ENCODE results near the gene CXCL16.
"Not testable (repeated sequence)": the region's sequence is repeated elsewhere in the genome, so short reads cannot be mapped to it uniquely, and the experiment has no call there.

CXCL16 gene

DNA sequence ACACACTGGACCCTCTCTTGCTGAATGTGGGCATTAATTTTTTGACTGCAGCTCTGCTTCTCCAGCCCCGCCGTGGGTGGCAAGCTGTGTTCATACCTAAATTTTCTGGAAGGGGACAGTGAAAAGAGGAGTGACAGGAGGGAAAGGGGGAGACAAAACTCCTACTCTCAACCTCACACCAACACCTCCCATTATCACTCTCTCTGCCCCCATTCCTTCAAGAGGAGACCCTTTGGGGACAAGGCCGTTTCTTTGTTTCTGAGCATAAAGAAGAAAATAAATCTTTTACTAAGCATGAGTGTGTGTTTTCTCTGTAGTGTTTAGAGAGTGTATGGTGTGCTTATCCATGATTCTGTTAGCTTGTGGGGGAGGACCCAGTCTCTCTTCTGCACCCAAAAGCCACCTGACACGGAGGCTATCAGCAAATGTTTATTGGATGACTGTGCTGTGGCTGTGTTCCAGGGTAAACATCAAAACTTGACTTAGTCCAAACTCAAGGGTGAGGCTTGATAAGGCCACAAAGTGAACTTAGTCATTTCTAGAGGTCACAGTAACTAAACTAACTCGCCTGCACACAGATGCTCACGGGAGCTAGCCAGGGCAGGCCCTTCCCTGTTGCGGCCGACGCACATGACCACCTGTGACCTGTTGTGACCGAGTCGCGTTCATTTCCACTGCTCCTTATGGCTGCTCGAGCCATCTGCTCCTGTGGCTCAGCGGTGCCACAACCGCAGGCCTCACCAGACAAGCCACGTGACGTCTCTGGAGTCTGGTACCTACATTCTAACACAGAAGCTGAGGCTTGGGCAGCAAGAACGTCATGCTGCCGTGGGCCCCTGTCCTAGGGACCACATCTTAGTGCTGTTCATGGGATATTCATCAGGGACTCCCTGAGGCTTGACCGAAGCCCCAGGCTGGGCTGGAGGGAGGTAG is 18.3 kb downstream of the CXCL16 start:
- DNase-seq (ENCODE audit: low spot score) = peak; percentile 34

DNA sequence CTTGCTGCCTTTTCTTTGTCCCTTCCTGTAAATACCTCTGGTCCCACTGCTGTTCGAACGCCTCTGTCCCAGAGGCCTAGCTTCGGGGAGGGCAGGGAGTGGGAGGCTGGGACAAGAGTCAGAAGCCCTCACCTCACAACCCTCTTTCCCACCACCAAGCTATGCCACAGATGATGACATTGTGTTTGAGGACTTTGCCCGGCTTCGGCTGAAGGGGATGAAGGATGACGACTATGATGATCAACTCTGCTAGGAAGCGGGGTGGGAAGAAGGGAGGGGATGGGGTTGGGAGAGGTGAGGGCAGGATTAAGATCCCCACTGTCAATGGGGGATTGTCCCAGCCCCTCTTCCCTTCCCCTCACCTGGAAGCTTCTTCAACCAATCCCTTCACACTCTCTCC is 18.9 kb downstream of the CXCL16 start:
- DNase-seq (ENCODE audit: low spot score) = no peak

DNA sequence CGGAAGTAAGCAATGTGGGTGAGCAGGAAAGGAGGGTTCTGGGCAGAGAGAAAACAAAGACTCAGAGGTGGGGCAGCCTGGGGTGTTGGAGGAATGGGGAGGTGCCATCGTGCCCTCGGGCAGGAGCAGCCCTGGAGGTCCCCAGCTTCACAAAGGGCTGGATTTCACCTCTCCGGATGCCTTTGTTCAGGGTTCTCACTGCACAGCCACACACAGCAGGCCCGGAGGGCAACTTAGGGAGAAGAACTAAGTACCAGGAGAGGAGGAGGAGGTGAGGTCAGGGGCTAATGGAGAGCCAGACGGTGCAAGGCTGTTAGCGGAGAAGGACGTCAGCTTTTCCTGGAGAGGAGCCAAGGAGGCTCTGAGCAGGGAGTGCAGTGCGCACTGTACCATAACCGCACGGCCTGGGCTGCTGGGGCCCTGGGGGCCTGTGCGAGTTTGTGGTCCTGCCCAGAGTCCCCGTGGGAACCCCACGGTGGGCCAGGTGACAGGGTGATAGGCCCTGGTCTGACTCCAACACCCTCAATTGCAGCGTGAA is 20.0 kb downstream of the CXCL16 start:
- no peak for DNase-seq (ENCODE audit: low spot score)

DNA sequence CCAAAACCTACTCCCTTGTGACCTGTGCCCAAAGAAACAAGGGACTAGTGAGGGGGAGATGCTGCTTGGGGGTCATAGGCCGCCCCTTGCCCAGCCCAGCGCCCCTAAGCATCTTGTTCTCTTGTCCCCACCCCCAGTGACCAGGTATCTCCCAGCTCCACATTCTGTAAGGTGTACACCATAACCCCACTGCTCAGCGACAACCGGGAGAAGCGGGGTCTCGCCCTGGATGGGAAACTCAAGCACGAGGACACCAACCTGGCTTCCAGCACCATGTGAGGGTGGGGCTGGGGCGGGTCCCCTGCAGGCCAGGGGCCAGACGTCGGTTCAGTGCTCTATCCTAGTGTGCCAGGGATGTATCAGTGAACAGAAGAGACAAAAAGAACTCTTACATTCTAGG is 20.6 kb downstream of the CXCL16 start:
- no peak for DNase-seq (ENCODE audit: low spot score)

DNA sequence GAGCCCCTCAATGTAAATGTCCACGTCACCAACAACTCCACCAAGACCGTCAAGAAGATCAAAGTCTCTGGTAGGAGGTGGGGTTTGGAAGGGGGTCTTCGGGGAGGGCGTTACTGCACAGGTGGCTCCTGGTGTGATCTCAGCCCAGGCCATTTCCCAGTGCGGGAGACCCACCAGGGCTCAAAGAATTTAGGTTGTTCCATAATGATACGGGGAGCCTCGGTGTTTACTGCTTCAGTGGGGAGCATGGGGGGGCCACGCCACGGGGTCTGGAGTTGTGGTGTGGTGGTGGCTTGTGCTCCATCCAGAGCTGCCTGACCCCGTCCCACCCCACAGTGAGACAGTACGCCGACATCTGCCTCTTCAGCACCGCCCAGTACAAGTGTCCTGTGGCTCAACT is 21.5 kb downstream of the CXCL16 start:
- DNase-seq (ENCODE audit: low spot score) = no peak

DNA sequence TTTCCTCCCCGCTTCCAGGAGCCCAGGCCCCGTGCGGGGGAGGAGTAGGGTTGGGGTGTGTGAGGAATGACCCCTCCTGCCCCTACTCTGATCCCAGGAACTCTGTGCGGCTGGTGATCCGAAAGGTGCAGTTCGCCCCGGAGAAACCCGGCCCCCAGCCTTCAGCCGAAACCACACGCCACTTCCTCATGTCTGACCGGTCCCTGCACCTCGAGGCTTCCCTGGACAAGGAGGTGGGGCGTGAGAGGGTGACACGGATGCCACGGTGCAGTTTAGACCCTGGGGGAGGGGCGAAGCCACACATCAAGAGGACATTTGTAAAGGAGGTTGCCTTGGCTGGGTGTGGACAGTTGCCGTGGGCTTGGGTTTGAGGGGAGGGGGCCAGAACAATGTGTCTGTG is 21.9 kb downstream of the CXCL16 start:
- no peak for DNase-seq (ENCODE audit: low spot score)

DNA sequence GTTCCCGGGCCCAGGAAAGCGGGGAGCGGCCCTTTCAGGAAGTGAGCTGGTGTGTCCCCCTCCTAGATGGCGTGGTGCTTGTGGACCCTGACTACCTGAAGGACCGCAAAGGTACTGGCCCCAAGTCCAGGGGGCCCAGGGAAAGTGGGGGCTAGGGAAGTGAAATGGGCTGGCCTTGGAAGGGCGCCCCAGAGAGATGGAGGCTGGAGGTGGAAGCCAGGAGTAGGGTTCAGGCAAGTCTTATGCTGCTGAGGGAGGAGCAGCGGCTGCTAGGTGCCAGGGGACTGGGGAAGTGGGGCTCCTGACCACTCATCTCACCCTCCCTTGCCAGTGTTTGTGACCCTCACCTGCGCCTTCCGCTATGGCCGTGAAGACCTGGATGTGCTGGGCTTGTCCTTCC is 23.6 kb downstream of the CXCL16 start:
- no peak for DNase-seq (ENCODE audit: low spot score)

DNA sequence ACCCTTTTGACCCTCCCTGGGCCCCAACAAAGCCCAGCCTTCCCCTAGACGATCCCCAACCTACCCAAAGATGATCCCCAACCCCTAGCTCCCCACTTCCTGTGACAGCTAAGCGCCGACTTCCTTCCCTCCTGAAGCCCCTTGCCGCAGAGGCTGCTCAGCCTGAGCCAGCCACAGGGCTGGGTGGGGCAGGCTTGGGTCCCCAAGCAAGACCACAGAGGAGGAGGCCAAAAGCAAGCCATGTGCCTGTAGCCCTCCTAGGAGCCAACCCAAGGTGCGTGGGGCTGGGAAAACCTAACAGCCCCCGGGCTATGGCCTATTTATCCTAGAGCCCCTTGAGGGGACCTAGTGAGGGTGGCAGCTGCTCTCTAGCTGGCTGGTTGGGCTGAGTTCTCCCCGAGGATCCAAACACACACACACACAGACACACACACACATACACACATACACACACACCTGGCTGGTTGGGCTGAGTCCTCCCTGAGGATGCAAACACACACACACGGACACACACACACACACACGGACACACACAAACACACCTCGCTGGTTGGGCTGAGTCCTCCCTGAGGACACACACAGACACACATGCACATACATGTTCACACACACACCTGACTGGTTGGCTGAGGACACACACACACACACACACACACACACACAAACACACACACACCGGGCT is 24.5 kb downstream of the CXCL16 start:
- no peak for DNase-seq (ENCODE audit: low spot score)

DNA sequence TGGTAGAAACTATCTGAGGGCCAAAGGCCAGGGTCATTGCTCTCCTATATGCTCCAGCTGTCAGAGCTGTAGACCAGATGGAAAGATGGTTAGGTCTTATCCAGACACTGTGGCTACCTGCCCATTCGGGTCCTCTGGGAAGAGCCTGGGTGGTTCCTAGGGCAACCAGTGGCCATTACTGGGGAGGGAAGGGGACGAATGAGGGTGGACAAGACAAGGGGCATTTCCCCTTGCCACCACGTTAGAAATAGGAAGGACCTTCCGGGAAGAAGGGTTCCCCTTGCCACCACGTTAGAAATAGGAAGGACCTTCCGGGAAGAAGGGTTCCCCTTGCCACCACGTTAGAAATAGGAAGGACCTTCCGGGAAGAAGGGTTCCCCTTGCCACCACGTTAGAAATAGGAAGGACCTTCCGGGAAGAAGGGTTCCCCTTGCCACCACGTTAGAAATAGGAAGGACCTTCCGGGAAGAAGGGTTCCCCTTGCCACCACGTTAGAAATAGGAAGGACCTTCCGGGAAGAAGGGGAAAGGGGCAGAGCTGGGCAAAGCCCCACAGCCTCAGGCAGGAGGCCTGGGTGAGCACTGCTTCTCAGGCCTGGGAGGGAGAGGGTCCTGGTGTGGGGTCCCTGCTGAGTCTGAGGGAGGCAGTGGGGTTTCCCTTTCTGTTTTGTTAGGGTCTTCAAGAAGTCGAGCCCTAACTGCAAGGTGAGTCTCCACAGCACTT is 25.2 kb downstream of the CXCL16 start:
- DNase-seq (ENCODE audit: low spot score) = not testable (repeated sequence)

DNA sequence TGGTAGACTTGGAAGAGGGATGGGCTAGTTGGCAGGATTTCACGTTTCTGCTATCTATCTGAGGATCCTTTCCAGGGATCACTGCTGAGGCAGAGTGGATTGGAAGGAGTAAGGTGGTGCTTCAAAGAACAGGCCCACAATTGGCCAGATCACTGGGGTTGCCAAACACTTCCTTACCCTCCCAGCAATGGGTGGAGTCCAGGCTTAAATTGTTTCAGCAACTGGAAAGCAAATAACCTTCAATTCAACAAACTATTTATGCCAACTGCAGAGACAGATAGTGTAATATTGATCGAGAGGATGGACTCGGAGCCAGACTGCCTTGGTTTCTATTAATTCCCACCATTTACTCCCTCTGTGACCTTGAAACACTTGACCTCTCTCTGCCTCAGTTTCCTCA is 27.2 kb downstream of the CXCL16 start:
- no peak for DNase-seq (ENCODE audit: low spot score)

DNA sequence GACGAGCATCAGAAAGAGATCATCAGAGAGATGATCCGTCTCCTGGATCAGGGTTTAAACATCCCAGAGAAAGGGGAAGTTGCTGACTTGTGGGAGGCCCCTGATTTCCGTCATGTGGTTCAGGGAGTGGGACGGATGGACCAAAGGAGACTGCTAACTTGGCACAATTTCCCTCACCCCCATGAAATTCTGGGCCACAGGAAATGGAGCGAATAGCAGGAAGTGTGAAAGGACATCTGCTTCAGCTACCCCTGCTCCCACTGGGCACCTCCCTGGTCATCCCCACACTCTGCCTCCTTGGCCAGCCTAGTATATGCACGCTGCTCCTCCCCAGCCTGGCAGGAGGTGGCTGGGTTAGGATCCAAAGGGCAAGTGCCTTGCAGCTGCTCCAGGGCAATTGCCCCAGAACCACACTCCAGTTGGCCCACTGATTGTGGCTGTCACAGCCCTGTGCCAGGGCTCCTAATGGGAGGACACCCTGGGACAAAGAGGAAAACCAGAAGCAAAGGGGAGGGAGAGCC is 28.0 kb downstream of the CXCL16 start:
- DNase-seq (ENCODE audit: low spot score) = peak; percentile 25

DNA sequence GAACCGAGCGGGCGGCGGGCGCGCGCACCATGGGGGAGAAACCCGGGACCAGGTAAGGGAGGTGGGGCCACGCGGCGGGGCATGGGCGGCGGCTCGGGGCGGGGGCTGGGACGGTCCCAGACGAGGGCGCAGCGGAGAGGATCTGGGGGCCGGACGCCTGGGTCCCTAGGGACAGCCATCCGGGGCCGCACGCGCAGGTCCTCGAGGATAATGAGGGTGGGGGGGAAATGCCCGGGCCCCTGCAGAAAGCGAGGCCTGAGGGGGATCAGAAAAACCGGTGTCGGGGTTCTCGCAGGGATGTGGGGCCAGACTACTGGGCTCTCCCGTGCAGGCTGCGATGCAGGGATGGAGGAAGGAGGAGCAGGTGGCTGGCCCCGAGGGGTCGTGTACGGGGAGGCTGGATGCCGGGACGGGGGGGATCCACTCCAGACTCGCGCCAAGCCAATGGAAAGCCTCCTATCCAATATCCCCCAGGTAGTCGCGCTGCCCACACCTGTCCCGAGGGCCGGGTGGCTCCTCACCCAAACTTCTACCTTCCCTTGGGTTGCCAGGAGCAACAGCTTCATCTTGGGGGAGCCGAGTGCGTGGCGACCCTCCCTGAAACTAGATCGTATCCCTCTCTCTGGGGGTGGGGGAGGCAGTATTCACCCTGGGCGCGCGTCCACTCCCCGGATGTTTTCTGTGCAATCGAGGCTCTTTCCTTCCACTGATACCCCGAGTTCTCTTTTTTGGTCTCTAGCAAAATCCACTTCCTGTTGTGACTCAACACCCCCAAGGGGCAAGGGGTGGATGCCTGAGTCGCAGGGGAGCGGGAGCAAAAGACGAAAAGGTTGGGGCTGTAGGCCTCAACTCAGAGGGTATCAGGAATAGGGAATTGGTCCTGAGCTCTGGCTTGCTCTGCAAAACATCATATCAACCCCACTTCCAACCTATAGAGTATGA is 28.8 kb downstream of the CXCL16 start:
- DNase-seq (ENCODE audit: low spot score) = peak; percentile 66

DNA sequence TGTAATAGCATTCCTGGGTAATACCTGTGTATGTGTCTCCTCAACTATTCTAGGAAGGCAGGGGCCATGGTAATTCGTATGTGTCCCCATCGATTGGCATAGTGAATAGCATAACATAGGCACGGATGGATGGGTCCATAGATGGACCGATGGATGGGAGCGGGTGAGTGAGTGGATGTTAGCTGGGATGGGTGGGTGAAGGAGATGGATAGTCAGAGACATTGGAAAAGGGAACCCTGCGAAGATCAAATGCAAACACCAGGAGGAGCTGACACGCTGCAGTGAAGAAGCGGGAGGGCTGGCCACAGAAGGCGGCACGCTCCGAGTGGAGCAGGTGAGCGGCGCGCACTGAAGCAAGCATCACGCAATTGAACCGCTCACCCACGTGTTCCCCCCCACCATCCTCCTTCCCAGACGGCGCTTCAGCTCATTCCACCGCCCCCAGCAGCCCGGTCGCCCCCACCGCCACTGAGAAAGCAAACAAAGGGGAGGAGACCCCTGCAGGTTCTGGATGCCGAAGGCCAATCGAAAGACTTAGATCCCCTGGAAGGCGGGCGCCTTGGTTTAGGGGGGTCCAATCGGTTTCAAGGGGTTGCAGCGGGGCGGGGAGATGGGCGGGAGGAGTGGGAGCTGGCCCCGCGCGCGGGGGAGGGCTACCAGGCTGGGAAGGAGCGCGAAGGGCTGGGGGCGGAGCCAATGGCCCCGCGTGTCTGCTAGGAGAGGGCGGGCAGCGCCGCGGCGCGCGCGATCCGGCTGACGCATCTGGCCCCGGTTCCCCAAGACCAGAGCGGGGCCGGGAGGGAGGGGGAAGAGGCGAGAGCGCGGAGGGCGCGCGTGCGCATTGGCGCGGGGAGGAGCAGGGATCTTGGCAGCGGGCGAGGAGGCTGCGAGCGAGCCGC is 29.7 kb downstream of the CXCL16 start, which contains the start of gene ARRB2:
TSS of gene ARRB2 (plus strand) at position 839 of the 899 bp plus-strand sequence. CDS start 90 bp downstream, outside the sequence.
- peak; percentile 96 for DNase-seq (ENCODE audit: low spot score)

DNA sequence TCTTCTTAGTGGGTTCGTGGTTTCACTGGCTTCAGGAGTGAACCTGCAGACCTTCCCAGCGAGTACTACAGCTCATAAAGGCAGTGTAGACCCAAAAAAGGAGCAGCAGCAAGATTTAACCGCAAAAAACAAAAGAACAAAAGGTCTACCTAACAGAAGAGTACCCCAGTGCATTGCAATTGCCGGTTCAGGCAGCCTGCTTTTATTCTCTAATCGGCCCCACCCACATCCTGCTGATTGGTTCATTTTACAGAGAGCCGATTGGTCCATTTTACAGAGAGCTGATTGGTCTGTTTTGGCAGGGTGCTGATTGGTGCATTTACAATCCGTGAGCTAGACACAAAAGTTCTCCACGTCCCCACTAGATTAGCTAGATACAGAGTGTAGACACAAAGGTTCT is 31.3 kb downstream of the CXCL16 start:
- peak; percentile 53 for DNase-seq (ENCODE audit: low spot score)

DNA sequence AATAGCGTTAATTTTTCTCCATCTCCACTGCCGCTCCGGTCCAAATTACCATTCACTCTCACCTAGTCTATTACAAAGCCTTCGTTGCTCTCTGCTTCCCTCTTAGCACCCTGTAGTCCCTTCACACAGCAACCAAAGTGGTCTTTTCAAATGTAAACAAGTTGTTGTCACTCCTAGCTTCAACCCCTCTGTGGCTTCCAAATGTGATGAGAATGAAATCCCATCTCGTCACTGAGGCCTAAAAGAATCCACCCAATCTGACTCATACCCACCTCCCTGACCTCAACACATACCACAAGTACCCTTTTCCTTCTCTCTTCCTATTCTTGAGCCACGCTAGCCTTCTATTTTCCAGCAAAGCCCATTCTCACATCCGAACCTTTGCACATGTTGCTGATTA is 33.6 kb downstream of the CXCL16 start:
- DNase-seq (ENCODE audit: low spot score) = peak; percentile 29

DNA sequence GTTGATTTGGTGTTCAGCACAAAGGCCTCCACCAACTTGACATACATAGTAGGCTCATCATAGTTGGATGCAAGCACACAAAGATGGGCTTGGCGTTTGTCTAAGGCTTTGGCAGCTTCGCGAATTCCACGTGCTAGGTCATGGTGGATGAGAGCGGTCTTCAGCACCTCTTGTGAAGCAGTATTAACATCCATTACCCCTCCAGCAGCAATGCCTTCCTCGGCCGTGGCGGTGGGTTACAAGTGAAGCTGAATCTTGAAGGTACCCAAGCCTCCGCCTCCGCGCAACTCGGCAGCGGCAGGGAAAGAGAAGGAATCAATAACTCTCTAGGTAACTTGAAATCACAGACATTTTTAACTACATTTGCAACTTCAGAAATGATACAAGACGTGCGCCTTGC is 34.7 kb downstream of the CXCL16 start:
- no peak for DNase-seq (ENCODE audit: low spot score)

DNA sequence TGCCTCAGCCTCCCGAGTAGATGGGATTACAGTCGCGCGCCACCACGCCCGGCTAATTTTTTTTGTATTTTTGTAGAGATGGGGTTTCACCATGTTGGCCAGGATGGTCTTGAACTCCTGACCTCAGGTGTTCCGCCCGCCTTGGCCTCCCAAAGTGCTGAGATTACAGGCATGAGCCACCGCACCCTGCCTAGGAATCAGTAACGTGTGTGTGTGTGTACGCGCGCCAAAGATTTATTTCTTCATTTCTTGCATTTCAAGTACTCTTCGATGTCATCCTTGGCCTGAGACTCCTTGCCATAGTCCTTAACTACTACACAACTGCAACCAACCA is 35.2 kb downstream of the CXCL16 start:
- not testable (repeated sequence) for DNase-seq (ENCODE audit: low spot score)

DNA sequence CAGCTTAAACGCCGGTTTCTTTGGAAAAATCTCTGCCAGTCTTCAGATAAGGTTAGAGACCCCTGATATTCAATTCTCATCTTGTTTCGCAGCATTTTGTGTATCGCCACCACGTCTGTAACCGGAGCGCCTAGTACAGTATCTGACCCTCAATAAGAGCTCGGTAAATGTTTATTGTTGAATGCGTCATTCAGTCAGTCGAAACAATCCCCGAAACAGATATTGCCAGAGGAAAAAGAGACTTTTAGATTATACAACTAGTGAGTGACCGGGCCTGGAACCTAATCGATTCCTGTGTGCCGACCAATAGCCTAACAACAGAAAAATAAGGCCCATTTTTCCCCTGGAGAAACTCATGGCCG is 36.4 kb downstream of the CXCL16 start:
- peak; percentile 42 for DNase-seq (ENCODE audit: low spot score)

DNA sequence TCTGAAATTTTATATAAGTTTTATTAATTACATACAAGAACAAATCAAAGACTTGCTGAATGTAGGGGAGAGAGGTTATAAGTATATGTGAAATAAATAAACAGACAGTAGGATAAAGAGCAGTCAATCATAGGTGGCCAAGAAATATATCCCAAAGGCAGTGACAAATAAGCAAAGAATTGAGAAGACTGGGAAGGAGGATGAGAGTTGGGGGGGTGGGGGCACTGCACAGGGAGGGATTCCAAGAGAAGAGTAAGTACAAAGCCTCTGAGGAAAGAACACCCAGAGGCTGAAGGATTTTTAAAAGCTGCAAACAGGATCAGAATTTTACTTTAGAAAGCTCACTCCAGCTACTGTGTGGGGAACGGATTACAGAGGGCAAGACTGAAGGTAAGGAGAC is 38.6 kb downstream of the CXCL16 start:
- no peak for DNase-seq (ENCODE audit: low spot score)

All from RKO (cell line).